ENCODE data around the gene MAP2K2.
A peak's percentile ranks its signal among the peaks of the same experiment; 100 is the strongest.
"Not testable (repeated sequence)": the region's sequence is repeated elsewhere in the genome, so short reads cannot be mapped to it uniquely, and the experiment has no call there.

MAP2K2 gene

GRCh38 chr19:4123615-4124568 is at the start of gene MAP2K2:
Gene MAP2K2, minus strand, starts transcription at chr19:4124122. Its CDS starts 247 bp downstream, at chr19:4123875.
- peak; percentile 99 for DNase-seq

- DNase-seq = peak; percentile 90
These were observed 49.0 kb upstream of the MAP2K2 start for GRCh38 chr19:4172861-4173473.

GRCh38 chr19:4171676-4172075 is 47.8 kb upstream of the MAP2K2 start:
- DNase-seq = no peak

- DNase-seq = no peak
These were observed 40.3 kb upstream of the MAP2K2 start for GRCh38 chr19:4164262-4164661.

GRCh38 chr19:4161415-4162077 is 37.6 kb upstream of the MAP2K2 start:
- no peak for DNase-seq

GRCh38 chr19:4157971-4158370 is 34.0 kb upstream of the MAP2K2 start:
- DNase-seq = not testable (repeated sequence)

GRCh38 chr19:4157164-4157563 is 33.2 kb upstream of the MAP2K2 start:
- no peak for DNase-seq

GRCh38 chr19:4154571-4155312 is 30.8 kb upstream of the MAP2K2 start:
- no peak for DNase-seq

- DNase-seq = no peak
These were observed 28.5 kb upstream of the MAP2K2 start for GRCh38 chr19:4152241-4152998.

GRCh38 chr19:4151623-4152022 is 27.7 kb upstream of the MAP2K2 start:
- DNase-seq = no peak

- no peak for DNase-seq
These were observed 25.8 kb upstream of the MAP2K2 start for GRCh38 chr19:4149518-4150288.

GRCh38 chr19:4144666-4145249 is 20.8 kb upstream of the MAP2K2 start:
- no peak for DNase-seq

- DNase-seq = not testable (repeated sequence)
These were observed 19.0 kb upstream of the MAP2K2 start for GRCh38 chr19:4142916-4143315.

- DNase-seq = peak; percentile 65
These were observed 16.4 kb upstream of the MAP2K2 start for GRCh38 chr19:4140237-4140711.

GRCh38 chr19:4139614-4140236 is 15.8 kb upstream of the MAP2K2 start:
- DNase-seq = peak; percentile 99

- DNase-seq = no peak
These were observed 14.5 kb upstream of the MAP2K2 start for GRCh38 chr19:4138445-4138844.

GRCh38 chr19:4136680-4137088 is 12.8 kb upstream of the MAP2K2 start:
- DNase-seq = no peak

- not testable (repeated sequence) for DNase-seq
These were observed 11.5 kb upstream of the MAP2K2 start for GRCh38 chr19:4135386-4135785.

- no peak for DNase-seq
These were observed 10.4 kb upstream of the MAP2K2 start for GRCh38 chr19:4134351-4134750.

Measured in activated CD8-positive, alpha-beta memory T cell treated with anti-CD3 and anti-CD28 coated beads, Interleukin-2, amount 50 U/mL, for 48 hours (primary cell).